Measurements from ENCODE around the gene CLIC5. TPM values are rescaled to one million over a fixed set of nuclear protein-coding genes. Genes with fewer than 3 reads are reported as not detected.
A peak's percentile ranks its signal among the peaks of the same experiment; 100 is the strongest.

The CLIC5 gene
- total RNA-seq, 1 donor from 2014 or later = 42.6 TPM

GRCh38 chr6:45970326-45970725 is 45.3 kb downstream of the CLIC5 start:
- intact Hi-C loops (cut with DNase I) = no loop called here
- no peak for ATAC-seq
- no peak for DNase-seq (ENCODE audit: low spot score)

GRCh38 chr6:45969883-45970282 is 45.8 kb downstream of the CLIC5 start:
- DNase-seq (ENCODE audit: low spot score) = no peak
- intact Hi-C loops (cut with DNase I) = no loop called here
- no peak for ATAC-seq

GRCh38 chr6:45969026-45969425 is 46.6 kb downstream of the CLIC5 start:
- intact Hi-C loops (cut with DNase I) = no loop called here
- peak; percentile 38 for ATAC-seq
- DNase-seq (ENCODE audit: low spot score) = no peak

GRCh38 chr6:45967363-45967762 is 48.3 kb downstream of the CLIC5 start:
- no peak for DNase-seq (ENCODE audit: low spot score)
- no peak for ATAC-seq
- intact Hi-C loops (cut with DNase I) = no loop called here

GRCh38 chr6:45966797-45967196 is 48.9 kb downstream of the CLIC5 start:
- ATAC-seq (no peak), DNase-seq (ENCODE audit: low spot score) (no peak)
- intact Hi-C loops (cut with DNase I) = no loop called here

GRCh38 chr6:45966340-45966739 is 49.3 kb downstream of the CLIC5 start:
- DNase-seq (ENCODE audit: low spot score) = no peak
- intact Hi-C loops (cut with DNase I) = no loop called here
- peak; percentile 29 for ATAC-seq

GRCh38 chr6:45965792-45966191 is 49.9 kb downstream of the CLIC5 start:
- DNase-seq (ENCODE audit: low spot score) (no peak), ATAC-seq (peak; percentile 16)
- intact Hi-C loops (cut with DNase I) = no loop called here

- DNase-seq (ENCODE audit: low spot score) (no peak), ATAC-seq (no peak)
- intact Hi-C loops (cut with DNase I) = no loop called here
Observed at GRCh38 chr6:45965007-45965406, 50.7 kb downstream of the CLIC5 start.

GRCh38 chr6:45964300-45964699 is 51.4 kb downstream of the CLIC5 start:
- no peak for DNase-seq (ENCODE audit: low spot score)
- ATAC-seq = no peak
- intact Hi-C loops (cut with DNase I) = no loop called here

- ATAC-seq (no peak), DNase-seq (ENCODE audit: low spot score) (no peak)
- intact Hi-C loops (cut with DNase I) = no loop called here
Observed at GRCh38 chr6:45963896-45964295, 51.8 kb downstream of the CLIC5 start.

GRCh38 chr6:45961125-45961524 is 54.5 kb downstream of the CLIC5 start:
- ATAC-seq = no peak
- intact Hi-C loops (cut with DNase I) = no loop called here

GRCh38 chr6:45959534-45960145 is 56.0 kb downstream of the CLIC5 start:
- no peak for DNase-seq (ENCODE audit: low spot score)
- intact Hi-C loops (cut with DNase I) = no loop called here
- no peak for ATAC-seq

More at GRCh38 chr6:45961125-45961524, 54.5 kb downstream of the CLIC5 start:
- DNase-seq (ENCODE audit: low spot score) = no peak

GRCh38 chr6:45956663-45957062 is 59.0 kb downstream of the CLIC5 start:
- DNase-seq (ENCODE audit: low spot score) (no peak), ATAC-seq (no peak)
- intact Hi-C loops (cut with DNase I) = no loop called here

GRCh38 chr6:45956176-45956575 is 59.5 kb downstream of the CLIC5 start:
- ATAC-seq (no peak), DNase-seq (ENCODE audit: low spot score) (no peak)
- intact Hi-C loops (cut with DNase I) = no loop called here

- intact Hi-C loops (cut with DNase I) = no loop called here
- no peak for DNase-seq (ENCODE audit: low spot score)
- ATAC-seq = no peak
Observed at GRCh38 chr6:45955597-45955996, 60.1 kb downstream of the CLIC5 start.

GRCh38 chr6:45952546-45952945 is 63.1 kb downstream of the CLIC5 start:
- intact Hi-C loops (cut with DNase I) = loop anchor here (5.0 kb wide), 1 partner anchor 795 kb away; the partner anchor contains the start of gene ANKRD66
- no peak for ATAC-seq
- DNase-seq (ENCODE audit: low spot score) = no peak

GRCh38 chr6:45952168-45952529 is 63.5 kb downstream of the CLIC5 start:
- intact Hi-C loops (cut with DNase I) = loop anchor here (5.0 kb wide), 1 partner anchor 795 kb away; the partner anchor contains the start of gene ANKRD66

GRCh38 chr6:45951321-45952167 is 64.1 kb downstream of the CLIC5 start:
- intact Hi-C loops (cut with DNase I) = loop anchor here (5.0 kb wide), 1 partner anchor 796 kb away; the partner anchor contains the start of gene ANKRD66

More at GRCh38 chr6:45952168-45952529, 63.5 kb downstream of the CLIC5 start:
- DNase-seq (ENCODE audit: low spot score) (no peak), ATAC-seq (no peak)

GRCh38 chr6:45949256-45949655 is 66.4 kb downstream of the CLIC5 start:
- DNase-seq (ENCODE audit: low spot score) (no peak), ATAC-seq (no peak)
- intact Hi-C loops (cut with DNase I) = no loop called here

More at GRCh38 chr6:45951321-45952167, 64.1 kb downstream of the CLIC5 start:
- peak; percentile 32 for ATAC-seq
- DNase-seq (ENCODE audit: low spot score) = no peak

- DNase-seq (ENCODE audit: low spot score) (no peak), ATAC-seq (no peak)
- intact Hi-C loops (cut with DNase I) = no loop called here
Observed at GRCh38 chr6:45947807-45948206, 67.9 kb downstream of the CLIC5 start.

All from sciatic nerve (tissue), 2 donors.